GM21723 (cell line): ENCODE results near the gene NEAT1.
"Not testable (repeated sequence)": the region's sequence is repeated elsewhere in the genome, so short reads cannot be mapped to it uniquely, and the experiment has no call there.

Experiments
- ATAC-seq: cut with Tn5 transposase; IDR thresholded peaks from one replicate; pipeline ENCODE4 v1.9.1; 2021; ENCODE audit warnings: mild to moderate bottlenecking, moderate library complexity; ENCODE audit not compliant: unreplicated experiment

The NEAT1 gene

DNA sequence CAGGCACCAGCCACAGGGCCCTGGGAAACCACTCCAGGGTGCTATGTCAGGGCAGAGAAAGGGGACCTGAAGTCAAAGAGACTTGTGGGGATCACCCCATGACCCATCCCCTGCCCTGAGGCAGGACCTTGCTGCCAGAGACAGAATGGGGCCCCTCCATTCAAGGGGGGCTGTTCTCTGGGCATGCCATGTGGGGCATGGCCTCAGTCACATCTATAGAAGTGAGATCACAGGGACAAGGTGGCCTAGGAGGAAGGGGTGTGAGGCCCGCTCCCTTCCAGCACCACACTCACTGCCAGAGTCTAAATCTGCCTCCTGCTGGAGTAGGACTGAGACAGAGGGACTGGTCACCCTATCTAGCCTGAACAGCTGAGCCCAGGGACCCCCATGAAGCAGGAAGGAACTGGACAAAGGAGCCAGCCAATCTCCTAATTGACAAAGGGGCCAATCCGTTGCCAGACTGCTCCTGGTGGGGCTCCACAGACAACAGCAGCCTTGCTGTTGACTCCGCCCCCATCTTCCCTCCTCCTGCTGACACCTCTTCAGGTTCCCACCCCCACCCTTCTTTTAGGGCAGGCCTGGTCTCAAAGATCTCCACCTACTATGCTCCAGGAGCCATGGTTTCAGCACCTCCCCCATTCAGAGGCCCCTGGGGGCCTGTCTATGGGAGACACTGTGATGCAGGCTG, 26.0 kb downstream of the NEAT1 start:
- ATAC-seq, result no peak

DNA sequence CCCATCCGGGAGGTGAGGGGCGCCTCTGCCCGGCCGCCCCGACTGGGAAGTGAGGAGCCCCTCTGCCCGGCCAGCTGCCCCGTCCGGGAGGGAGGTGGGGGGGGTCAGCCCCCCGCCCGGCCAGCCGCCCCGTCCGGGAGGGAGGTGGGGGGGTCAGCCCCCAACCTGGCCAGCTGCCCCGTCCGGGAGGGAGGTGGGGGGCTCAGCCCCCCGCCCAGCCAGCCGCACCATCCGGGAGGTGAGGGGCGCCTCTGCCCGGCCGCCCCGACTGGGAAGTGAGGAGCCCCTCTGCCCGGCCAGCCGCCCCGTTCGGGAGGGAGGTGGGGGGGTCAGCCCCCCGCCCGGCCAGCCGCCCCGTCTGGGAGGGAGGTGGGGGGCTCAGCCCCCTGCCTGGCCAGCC, 28.7 kb downstream of the NEAT1 start:
- not testable (repeated sequence) for ATAC-seq

DNA sequence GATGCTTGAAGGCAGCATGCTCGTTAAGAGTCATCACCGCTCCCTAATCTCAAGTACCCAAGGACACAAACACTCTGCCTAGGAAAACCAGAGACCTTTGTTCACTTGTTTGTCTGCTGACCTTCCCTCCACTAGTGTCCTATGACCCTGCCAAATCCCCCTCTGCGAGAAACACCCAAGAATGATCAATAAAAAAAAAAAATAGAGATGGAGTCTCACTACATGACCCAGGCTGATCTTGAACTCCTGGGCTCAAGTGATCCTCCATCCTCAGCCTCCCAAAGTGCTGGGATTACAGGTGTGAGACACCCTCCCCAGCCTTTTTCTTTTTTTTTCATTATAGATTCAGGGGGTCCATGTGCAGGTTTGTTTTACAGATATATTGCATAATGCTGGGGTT, 29.7 kb downstream of the NEAT1 start:
- ATAC-seq, result not testable (repeated sequence)

DNA sequence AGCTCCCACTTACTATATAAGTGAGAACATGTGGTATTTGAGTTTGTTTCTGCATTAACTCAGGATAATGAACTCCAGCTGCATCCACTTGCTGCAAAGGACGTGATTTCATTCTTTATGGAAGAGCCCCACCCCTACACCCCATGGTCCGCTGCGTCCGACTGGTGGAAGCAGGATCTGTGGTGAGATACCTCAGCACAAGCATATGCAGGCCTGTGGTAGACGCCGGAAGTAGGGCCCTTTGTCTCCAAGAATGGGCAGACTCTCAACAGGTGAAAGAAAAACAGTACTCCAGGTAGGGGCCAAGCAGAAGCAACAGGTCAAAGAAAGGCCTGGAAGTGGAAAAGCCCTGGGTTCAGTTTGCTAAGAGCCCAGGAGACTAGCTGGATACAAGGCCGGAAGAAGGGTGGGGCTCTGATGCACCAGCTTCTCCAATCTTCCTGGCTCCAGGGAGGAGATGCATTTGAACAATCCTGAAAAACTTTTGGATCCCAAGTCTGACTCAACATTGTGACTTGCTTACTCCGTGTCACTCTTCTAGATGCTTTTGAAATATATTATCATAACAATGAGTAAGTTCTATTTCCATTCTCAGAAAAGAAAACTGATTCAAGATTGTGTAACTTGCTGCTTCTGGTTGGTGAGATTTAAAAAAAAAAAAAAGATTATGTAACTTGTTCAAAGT, 30.4 kb downstream of the NEAT1 start:
- ATAC-seq, result no peak

DNA sequence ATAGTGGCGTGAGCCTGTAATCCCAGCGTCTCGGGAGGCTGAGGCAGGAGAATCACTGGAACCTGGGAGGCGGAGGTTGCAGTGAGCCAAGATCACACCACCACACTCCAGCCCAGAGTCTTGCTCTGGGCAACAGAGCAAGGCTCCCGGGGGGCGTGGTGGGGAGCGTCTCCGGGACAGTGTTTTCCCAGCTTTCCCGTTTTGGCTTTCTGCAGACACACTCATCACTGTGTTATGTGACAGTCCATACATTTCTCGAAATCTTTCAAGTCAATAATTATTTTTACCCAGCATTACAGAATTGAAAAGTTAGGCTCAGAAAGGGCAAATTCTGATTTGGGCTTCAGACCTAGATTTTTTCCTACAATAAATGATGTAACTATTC, 31.7 kb downstream of the NEAT1 start:
- ATAC-seq, result no peak

DNA sequence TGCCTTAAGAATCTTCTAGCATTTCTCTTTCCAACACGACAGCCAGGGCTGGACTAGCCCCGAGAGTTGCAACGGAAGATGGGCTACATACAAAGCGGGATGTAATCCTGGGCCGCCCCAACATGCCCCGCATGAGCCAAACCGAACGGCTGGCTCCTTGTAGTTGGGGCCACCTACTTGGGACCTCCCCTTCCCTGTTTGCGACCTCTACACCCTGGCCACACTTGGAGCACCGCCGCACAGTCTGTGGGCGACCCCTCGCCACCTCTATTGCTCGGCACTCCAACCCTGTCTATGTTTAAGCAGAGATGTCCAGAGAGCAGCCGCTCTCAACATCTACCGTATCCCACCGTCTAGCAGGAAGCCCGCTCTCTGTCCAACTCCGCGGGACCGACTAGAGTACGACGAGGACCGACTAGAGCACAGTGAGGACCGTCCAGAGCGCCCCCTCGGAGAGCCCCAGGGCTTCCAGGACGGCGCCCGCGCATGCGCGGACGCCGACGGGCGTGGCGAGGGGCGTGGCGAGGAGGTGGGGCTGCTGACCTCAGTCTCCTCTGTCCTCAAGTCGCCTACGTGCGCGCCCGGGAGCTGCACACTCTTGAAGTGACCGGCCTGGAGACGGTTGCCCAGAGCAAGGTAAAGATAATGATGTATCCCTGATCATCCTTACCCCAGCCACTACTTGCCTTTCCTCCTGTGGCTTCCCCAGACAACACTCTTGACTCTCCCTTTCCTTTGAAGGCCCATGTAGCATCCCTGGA, 32.3 kb downstream of the NEAT1 start:
- ATAC-seq, result peak; percentile 80

DNA sequence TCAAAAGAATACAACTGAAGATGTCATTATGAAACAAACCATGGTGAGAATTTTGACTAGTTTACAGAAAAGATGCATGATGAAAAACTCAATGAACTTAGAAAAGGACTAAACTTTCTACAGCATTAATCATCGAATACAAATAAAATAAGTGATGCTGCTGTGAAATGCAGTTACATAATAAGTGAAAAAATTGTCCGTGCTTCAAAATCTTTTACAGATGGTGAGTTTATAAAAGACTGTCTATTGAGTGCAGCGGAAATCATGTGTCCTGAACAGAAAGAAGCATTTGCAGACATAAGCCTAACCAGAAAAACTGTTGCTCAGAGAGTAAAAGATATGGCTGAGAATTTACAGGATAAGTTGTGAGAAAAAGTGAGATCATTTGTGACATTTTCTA, 33.8 kb downstream of the NEAT1 start:
- no peak for ATAC-seq

DNA sequence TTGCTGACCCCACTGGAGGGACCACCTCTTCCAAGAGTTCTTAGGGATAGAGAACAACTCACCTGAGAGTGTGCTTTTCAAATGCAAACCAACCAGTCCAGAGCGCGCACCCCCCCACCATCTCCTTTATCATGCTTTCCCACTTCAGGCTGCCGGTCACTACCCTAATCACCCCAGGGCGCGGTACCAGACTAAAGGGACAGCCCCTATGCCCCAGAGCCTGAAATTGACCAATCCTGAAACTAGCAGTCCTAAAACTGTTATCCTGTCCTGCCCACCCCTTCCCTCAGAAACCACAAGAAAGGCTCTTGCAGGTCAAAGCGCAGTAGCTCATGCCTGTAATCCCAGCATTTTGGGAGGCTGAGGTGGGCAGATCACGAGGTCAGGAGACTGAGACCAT, 37.0 kb downstream of the NEAT1 start:
- no peak for ATAC-seq

DNA sequence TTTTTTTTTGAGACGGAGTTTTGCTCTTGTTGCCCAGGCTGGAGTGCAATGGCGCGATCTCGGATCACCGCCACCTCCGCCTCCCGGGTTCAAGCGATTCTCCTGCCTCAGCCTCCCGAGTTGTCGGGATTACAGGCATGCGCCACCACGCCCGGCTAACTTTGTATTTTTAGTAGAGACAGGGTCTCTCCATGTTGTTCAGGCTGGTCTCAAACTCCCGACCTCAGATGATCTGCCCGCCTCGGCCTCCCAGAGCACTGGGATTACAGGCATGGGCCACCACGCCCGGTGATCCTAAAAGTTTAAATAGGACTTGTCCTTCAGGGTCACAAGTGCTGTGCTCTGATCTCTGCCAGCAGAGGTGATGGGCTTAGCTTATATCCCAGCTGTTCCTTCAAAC, 42.9 kb downstream of the NEAT1 start:
- ATAC-seq, result not testable (repeated sequence)

DNA sequence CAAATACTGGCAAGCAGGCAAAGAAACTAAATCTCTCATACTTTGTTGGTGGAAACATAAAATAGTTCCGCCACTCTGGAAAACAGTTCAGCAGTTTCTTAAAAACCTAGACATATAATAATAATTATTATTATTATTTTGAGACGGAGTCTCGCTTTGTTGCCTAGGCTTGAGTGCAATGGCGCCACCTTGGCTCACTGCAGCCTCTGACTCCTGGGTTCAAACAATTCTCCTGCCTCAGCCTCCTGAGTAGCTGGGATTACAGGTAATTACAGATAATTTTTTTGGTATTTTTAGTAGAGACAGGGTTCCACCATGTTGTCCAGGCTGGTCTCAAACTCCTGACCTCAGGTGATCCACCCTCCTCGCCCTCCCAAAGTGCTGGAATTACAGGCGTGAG, 44.7 kb downstream of the NEAT1 start:
- not testable (repeated sequence) for ATAC-seq

DNA sequence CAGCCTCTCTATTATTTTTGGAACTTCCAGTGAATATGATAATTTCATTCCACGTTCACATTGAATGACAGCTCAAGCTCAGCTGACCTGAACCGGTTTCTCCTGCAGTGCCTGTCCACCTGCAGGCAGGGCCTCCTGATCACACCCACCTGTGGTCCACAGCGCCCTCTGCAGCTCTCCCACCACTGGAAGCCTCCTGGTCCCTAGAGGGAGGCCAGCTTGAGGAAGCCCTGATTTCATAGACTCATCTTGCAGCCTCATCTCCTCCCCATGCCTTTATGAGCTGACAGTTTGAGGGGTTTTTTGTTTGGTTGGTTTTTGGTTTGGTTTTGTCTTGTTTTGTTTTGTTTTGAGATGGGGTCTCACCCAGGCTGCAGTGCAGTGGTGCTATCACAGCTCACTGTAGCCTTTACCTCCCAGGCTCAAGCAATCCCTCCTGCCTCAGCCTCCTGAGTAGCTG, 46.3 kb downstream of the NEAT1 start:
- ATAC-seq, result peak; percentile 42

DNA sequence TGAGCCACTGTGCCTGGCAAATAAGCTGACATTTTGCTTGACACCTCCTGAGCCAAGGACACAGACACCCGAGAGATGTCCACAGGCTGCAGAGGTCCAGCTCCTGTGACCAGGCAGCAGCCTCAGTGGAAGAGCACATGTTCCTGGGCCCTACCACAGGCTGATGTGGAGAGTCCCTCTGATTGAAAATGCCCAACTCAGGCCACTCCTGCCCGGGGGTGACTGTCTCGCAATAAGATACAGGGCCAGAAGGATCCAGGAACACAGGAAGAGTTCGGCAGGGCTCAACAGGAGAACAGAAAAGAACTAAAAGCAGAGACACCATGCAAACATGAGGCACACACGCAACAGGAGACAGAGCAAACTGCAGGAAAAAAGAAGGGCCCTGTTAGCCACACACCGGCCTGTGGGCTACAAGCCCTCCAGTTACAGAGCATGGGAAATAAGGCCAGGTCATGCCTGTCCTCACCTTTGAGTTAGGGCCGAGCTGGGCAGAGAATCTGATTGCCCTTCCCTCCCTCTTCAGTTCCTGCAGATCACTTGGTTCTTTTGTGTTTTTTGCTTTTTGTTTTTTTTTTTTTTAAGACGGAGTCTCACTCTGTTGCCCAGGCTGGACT, 47.9 kb downstream of the NEAT1 start:
- ATAC-seq, result no peak

DNA sequence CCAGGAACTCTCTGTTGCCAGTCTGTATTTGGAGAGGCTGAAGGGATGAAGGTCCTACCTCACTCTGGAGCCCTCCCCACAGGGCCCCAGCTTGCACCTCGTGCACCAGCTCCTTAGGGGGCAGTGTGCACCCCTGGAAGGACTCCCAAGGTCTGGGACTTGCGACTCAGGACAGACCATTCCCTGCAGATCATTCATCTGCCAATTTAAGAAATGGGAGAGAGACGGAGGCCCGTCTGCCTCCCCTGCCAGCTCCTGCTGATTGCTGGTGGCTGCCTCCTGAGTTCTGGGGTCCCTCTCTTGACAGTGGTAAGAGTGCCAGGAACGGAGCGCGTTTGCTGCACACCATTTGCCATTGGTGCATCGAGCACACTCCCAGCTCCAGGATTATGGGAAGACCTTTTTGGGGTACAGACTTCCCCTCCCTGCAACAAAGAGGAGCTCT, 48.9 kb downstream of the NEAT1 start:
- ATAC-seq, result peak; percentile 28

DNA sequence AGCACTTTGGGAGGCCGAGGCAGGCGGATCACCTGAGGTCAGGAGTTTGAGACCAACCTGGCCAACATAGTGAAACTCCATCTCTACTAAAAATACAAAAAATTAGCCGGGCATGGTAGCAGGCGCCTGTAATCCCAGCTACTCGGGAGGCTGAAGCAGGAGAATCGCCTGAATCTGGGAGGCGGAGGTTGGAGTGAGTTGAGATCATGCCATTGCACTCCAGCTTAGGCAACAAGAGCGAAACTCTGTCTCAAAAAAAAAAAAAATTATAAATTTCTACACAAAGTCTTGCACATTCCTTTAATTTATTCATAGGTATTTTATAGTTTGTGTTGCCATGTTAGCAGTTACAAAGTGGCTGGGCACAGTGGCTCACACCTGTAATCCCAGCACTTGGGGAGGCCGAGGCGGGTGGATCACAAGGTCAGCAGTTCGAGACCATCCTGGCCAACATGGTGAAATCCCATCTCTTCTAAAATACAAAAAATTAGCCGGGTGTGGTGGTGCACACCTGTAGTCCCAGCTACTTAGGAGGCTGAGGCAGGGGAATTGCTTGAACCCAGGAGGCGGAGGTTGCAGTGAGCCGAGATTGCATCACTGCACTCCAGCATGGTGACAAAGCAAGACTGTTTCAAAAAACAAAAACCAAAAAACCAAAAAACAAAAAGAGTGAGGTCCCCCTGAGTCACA, 50.1 kb downstream of the NEAT1 start:
- ATAC-seq, result not testable (repeated sequence)

DNA sequence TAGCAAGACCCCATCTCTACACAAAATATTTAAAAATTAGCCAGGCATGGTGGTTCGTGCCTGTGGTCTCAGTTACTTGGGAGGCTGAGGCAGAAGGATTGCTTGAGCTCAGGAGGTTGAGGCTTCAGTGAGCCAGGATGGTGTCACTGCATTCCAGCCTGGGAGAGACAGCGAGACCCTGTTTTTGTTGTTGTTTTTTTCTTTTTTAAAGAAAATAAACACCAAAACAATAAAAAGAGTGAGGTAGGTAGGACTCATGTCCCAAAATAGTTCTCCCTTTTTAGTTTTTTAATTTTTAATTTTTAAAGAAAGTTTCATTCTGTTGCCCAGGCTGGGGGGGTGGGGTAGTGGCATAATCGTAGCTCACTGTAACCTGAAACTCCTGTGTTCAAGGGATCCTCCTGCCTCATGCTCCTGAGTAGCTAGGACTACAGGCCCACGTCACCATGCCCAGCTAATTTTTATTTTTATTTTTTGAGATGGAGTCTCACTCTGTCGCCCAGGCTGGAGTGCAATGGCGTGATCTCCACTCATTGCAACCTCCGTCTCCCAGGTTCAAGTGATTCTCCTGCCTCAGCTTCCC, 50.8 kb downstream of the NEAT1 start:
- no peak for ATAC-seq

DNA sequence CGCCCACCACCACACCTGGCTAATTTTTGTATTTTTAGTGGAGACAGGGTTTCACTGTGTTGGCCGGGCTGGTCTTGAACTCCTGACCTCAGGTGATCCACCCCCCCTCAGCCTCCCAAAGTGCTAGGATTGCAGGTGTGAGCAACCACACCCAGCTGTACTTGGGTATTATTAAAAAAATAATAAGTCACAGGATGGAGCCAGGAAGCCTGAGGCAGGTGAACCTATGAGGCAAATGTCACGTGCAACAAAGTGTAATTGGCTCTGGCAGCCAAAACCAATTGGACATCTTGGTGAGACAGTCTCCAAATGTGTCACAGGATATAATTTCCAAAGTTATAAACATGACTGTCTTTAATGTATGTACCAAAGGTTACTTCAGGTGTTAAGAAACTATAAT, 52.3 kb downstream of the NEAT1 start:
- ATAC-seq, result no peak

DNA sequence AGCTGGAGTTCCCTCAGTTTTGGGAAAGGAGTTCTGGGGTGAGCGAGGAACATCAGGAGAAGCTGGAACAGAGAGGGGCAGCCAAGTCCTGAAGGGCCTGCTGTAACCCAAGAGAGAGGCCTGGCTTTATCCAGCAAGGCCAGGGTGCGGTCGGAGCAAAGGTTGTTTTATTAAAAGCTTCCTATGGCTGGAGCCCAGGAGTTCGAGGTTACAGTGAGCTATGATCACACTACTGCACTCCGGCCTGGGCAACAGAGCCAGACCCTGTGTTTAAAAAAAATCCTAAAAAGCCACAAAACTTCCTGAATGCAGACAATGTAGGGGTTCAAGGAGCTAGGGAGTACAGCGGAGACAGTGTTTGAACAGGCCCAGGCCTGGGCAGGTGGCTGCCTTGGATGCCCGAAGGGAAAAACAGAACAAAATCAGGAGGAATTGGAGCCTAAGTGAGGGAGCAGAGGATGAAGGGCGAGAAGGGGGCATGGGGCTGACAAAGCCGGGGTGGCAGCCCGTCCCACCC, 54.1 kb downstream of the NEAT1 start:
- peak; percentile 2 for ATAC-seq

DNA sequence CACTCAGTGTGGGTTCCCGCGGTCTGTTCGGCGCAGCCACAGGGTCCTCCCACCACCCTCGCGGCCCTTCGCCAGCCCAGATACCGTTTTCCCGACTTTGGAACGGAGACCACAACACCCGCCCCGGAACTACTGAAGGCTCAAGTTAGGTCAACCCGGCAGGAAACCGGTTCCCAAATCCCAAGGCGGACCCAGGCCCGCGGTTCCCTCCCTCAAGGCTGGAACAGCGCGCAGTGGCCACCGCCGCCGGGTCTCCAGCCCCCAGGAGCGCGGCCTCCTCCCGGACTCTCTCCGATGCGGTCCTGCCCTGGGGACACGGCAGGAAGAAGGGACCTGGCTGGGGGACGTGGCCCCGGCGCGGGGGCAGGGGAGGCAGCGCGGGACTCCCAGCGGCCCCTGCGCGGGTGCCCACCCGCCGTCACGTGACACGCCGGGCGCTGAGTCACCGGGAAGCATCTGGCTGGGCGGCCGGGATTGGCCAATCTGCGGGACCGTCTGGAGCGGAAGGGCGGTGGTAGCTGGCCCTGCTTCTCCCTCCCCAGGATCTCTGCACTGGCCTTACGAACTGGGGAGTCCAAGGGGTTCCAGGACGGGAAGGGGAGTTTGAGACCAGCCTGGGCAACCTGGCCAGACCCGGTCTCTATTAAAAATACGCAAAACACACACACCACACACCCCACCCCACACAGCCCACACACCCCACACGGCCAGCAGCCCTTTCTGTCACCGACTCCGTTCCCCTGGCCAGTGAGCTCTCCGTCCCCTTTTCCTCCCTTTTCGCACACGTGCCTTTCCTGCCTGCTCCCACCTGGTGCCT, 54.8 kb downstream of the NEAT1 start:
- peak; percentile 74 for ATAC-seq
